ENCODE data around the gene B3GNT7. TPM values are rescaled to one million over a fixed set of nuclear protein-coding genes. Genes with fewer than 3 reads are reported as not detected.

B3GNT7 gene
- total and polyA plus RNA-seq, 2 of the 8 experiments (the other 6 are each of a cell fraction or from before 2014, with no cell fraction given) = 26.4 to 73.1 TPM

GRCh38 chr2:231357048-231357447 is 38.5 kb upstream of the B3GNT7 start:
- POLR2A ChIA-PET (ENCODE audit: partially characterized antibody) = interaction anchor here (2.0 kb wide), 1 partner anchor 18 kb away, joined by 5 read pairs; no protein-coding TSS in a partner anchor
- TF ChIP-seq POLR2AphosphoS5 (IDR thresholded peaks at IDR 0.05; ENCODE audit: low read depth, low read length) (no peak), ATF3 (IDR thresholded peaks at IDR 0.05; ENCODE audit: insufficient read depth, low read depth, low read length) (no peak), PHF8 (conservative IDR thresholded peaks at IDR 0.05; ENCODE audit: low read depth, low read length) (no peak), JUND (IDR thresholded peaks at IDR 0.05; ENCODE audit: low read length) (no peak), CHD1 (IDR thresholded peaks at IDR 0.05; ENCODE audit: low read depth, low read length) (no peak)

More at GRCh38 chr2:231357048-231357447, 38.5 kb upstream of the B3GNT7 start:
- Histone ChIP-seq H2BK20ac (ENCODE audit: low read length) (peak overlapping the region; percentile 27; the same call in 1 of the 2 replicates), H3K79me1 (ENCODE audit: low read depth, low read length) (no peaks in the 10 kb centered on the region), H3K4me3 (ENCODE audit: extremely low read depth in 1 of 4, insufficient read depth in 2 of 4, low read depth in 3 of 4, low read length in 4 of 4) (no peak overlapping the region), H3K9ac (replicated peaks in 1 of 4; ENCODE audit: extremely low read depth in 1 of 4, low read depth in 3 of 4, low read length in 3 of 4) (no peak overlapping the region), H3K9me3 (ENCODE audit: insufficient read depth in 2 of 2, low read depth in 1 of 2, low read length in 1 of 2) (no peaks in the 10 kb centered on the region), H2AK5ac (ENCODE audit: low read depth, low read length) (no peak overlapping the region), H2AFZ (ENCODE audit: low read length) (no peak overlapping the region), H3K14ac (ENCODE audit: insufficient read length) (no peak overlapping the region), H3K4ac (replicated peaks; ENCODE audit: insufficient read length, low read depth, low read length) (peak overlapping the region; percentile 41), H3K23me2 (ENCODE audit: low read depth, low read length) (no peaks in the 10 kb centered on the region), H3K27ac (ENCODE audit: low read depth, low read length) (no peak overlapping the region; the same call in 1 of the 2 replicates), H3K18ac (ENCODE audit: extremely low read depth, low read length) (peak overlapping the region; percentile 55; the same call in 1 of the 2 replicates), H4K91ac (replicated peaks; ENCODE audit: insufficient read length, low read length) (peak overlapping the region; percentile 87), H3K36me3 (ENCODE audit: control insufficient read depth in 2 of 4, insufficient read depth in 4 of 4, low read length in 3 of 4) (no peaks in the 10 kb centered on the region), H2BK12ac (ENCODE audit: low read depth, low read length) (no peak overlapping the region; the same call in 1 of the 2 replicates), H3K79me2 (ENCODE audit: control insufficient read depth in 1 of 2, insufficient read depth in 2 of 2, low read length in 2 of 2) (no peaks in the 10 kb centered on the region), H2BK120ac (replicated peaks; ENCODE audit: low read depth, low read length) (peak overlapping the region; percentile 49), H2BK5ac (ENCODE audit: low read depth, low read length) (no peak overlapping the region; the same call in 1 of the 2 replicates), H3K56ac (replicated peaks; ENCODE audit: insufficient read length, low read depth, low read length) (no peak overlapping the region), H2BK15ac (ENCODE audit: low read length) (peak overlapping the region; percentile 95; the same call in 1 of the 2 replicates), H3K4me1 (replicated peaks in 1 of 4; ENCODE audit: control insufficient read depth in 3 of 4, insufficient read depth in 4 of 4, low read length in 3 of 4) (peaks cover 4 to 17% (median 4%) of the 10 kb centered on the region in 4 experiments), H3K4me2 (ENCODE audit: insufficient read depth in 1 of 2, low read depth in 2 of 2, low read length in 2 of 2) (no peak overlapping the region), H4K20me1 (replicated peaks in 1 of 2; ENCODE audit: control insufficient read depth in 1 of 2, insufficient read depth in 2 of 2, low read length in 2 of 2) (no peaks in the 10 kb centered on the region), H4K8ac (ENCODE audit: extremely low read depth, insufficient read depth, low read length) (no peak overlapping the region; the same call in 1 of the 2 replicates), H3K27me3 (replicated peaks in 1 of 4; ENCODE audit: control insufficient read depth in 3 of 4, extremely low read depth in 1 of 4, insufficient read depth in 3 of 4, low read length in 3 of 4) (no peaks in the 10 kb centered on the region), H4K5ac (ENCODE audit: insufficient read length, low read depth, low read length) (no peak overlapping the region), H3K23ac (ENCODE audit: insufficient read length) (no peak overlapping the region)
- DNase-seq (ENCODE audit: low read depth in 1 of 2, low spot score in 2 of 2) (no peak), FAIRE-seq (no peak)
- CTCF ChIA-PET (ENCODE audit: partially characterized antibody) = interaction anchor here (1.0 to 26.8 kb wide), 3 partner anchors 13 to 43 kb away, joined by 3 to 617 read pairs (median 3); partner anchors contain the start of gene B3GNT7
- WGBS, 2 experiments (ENCODE audit: extremely low coverage in 1 of 2, insufficient coverage in 1 of 2, insufficient read length in 1 of 2, insufficient replicate concordance in 2 of 2, low coverage in 1 of 2, low lambda C conversion rate in 2 of 2, missing lambda C conversion rate in 1 of 2) = 96% methylated on average over 7 of the region's 7 CpGs; no CpG with 5 or more reads in 1 of the 2 experiments
